ENCODE measurements around the gene IFI27L1. TPM values are rescaled to one million over a fixed set of nuclear protein-coding genes. Genes with fewer than 3 reads are reported as not detected.

Gene IFI27L1
- total and polyA plus RNA-seq, 2 donors (not counting 3 experiments of a cell fraction or from before 2014, with no cell fraction given), result 31.1 to 38.1 TPM

DNA sequence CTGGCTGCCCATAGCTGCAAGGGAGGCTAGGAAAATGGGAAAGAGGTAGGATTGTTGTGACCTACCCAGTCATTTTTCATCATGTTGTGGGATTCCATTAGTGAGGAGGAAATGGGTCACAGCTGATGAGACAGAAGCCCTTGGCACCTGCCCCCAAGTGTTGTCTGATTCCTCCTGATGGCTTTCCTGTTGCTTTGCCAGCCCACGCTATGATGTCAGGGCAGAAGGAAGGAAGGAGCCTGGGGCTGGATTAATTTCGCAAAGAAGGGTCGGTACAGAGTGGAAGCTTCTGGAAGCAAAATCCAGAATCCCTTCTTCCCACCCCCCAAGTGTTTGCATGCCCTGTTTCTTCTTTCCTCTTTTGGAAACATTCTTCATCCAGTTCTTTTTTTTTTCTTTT is 46.2 kb upstream of the IFI27L1 start:
- H3K79me2 ChIP-seq (ENCODE audit: control insufficient read depth, insufficient read depth, low read length), result no peaks in the 10 kb centered on the region
- no peak overlapping the region for H3K27ac ChIP-seq (ENCODE audit: insufficient read depth, low read depth, low read length)
- H2AFZ ChIP-seq (ENCODE audit: low read depth, low read length), result no peak overlapping the region
- H3K4me2 ChIP-seq (ENCODE audit: insufficient read depth, low read length), result no peak overlapping the region
- DNase-seq (ENCODE audit: low read depth, low spot score) (no peak), FAIRE-seq (no peak)
- BruUV-seq (replicated peaks), result no TSS peak
- CTCF ChIA-PET, result interaction anchor here (0.7 to 10.5 kb wide), 13 partner anchors 9 to 145 kb away, joined by 3 to 347 read pairs (median 8); partner anchors contain the start of genes DDX24, IFI27L1, IFI27L2 and PPP4R4
- POLR2A ChIA-PET, result no interaction called here
- TF ChIP-seq EZH2 (IDR thresholded peaks at IDR 0.05; ENCODE audit: borderline replicate concordance, low read depth, low read length, severe bottlenecking), result no peak
- TF ChIP-seq, protein P1, sequence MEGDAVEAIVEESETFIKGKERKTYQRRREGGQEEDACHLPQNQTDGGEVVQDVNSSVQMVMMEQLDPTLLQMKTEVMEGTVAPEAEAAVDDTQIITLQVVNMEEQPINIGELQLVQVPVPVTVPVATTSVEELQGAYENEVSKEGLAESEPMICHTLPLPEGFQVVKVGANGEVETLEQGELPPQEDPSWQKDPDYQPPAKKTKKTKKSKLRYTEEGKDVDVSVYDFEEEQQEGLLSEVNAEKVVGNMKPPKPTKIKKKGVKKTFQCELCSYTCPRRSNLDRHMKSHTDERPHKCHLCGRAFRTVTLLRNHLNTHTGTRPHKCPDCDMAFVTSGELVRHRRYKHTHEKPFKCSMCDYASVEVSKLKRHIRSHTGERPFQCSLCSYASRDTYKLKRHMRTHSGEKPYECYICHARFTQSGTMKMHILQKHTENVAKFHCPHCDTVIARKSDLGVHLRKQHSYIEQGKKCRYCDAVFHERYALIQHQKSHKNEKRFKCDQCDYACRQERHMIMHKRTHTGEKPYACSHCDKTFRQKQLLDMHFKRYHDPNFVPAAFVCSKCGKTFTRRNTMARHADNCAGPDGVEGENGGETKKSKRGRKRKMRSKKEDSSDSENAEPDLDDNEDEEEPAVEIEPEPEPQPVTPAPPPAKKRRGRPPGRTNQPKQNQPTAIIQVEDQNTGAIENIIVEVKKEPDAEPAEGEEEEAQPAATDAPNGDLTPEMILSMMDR (IDR thresholded peaks at IDR 0.05; ENCODE audit: extremely low read depth in 1 of 2, insufficient read depth in 1 of 2, low read depth in 1 of 2, low read length in 2 of 2), result no peak
- TF ChIP-seq, protein P2, sequence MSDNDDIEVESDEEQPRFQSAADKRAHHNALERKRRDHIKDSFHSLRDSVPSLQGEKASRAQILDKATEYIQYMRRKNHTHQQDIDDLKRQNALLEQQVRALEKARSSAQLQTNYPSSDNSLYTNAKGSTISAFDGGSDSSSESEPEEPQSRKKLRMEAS (IDR thresholded peaks at IDR 0.05; ENCODE audit: insufficient read depth, insufficient read length), result no peak
- TF ChIP-seq FOS (IDR thresholded peaks at IDR 0.05; ENCODE audit: borderline replicate concordance, insufficient read depth, low read length), result no peak
- no peak for TF ChIP-seq POLR2AphosphoS5 (IDR thresholded peaks at IDR 0.05; ENCODE audit: insufficient read depth, low read depth, low read length)
- no peak for TF ChIP-seq MYC (IDR thresholded peaks at IDR 0.05; ENCODE audit: low read depth, low read length)
- TF ChIP-seq GATA2 (IDR thresholded peaks at IDR 0.05; ENCODE audit: insufficient read depth, insufficient read length, low read depth, low read length), result no peak
- no peak for TF ChIP-seq POLR2A (IDR thresholded peaks at IDR 0.05; ENCODE audit: low read depth, low read length)
- TF ChIP-seq JUN (IDR thresholded peaks at IDR 0.05; ENCODE audit: borderline replicate concordance, insufficient read depth, insufficient read length, low read depth), result no peak
- intact Hi-C loops (cut with micrococcal nuclease), result no loop called here
- H3K36me3 ChIP-seq (ENCODE audit: control insufficient read depth in 2 of 2, extremely low read depth in 1 of 2, insufficient read depth in 2 of 2, low read length in 2 of 2), result no peaks in the 10 kb centered on the region
- no peaks in the 10 kb centered on the region for H3K9me3 ChIP-seq (replicated peaks; ENCODE audit: control insufficient read depth, insufficient read depth, low read length)
- no peaks in the 10 kb centered on the region for H3K27me3 ChIP-seq (ENCODE audit: control insufficient read depth in 2 of 2, insufficient read depth in 2 of 2, low read length in 2 of 2)
- dilution Hi-C loops (cut with MboI; ENCODE audit: extremely low pct_ligation_motif_present, low sequenced_read_pairs), result no loop called here
- no peaks in the 10 kb centered on the region for H3K4me1 ChIP-seq (ENCODE audit: control insufficient read depth, extremely low read depth, insufficient read depth, low read length)
- H4K20me1 ChIP-seq (replicated peaks; ENCODE audit: control insufficient read depth, extremely low read depth, insufficient read depth, low read length), result no peaks in the 10 kb centered on the region
- no peak overlapping the region for H3K4me3 ChIP-seq (replicated peaks in 1 of 3; ENCODE audit: insufficient read depth in 1 of 3, low read depth in 1 of 3, low read length in 3 of 3)
- no peak overlapping the region for H3K9ac ChIP-seq (replicated peaks; ENCODE audit: extremely low read depth, insufficient read depth, low read length)
- H3K9me1 ChIP-seq (replicated peaks; ENCODE audit: control insufficient read depth, extremely low read depth, insufficient read depth, low read length), result no peaks in the 10 kb centered on the region

Data from endothelial cell of umbilical vein (primary cell).